Activated CD4-positive, alpha-beta T cell treated with anti-CD3 and anti-CD28 coated beads for 4 hours (primary cell): Measurements from ENCODE around the gene SCN4A.
"Not testable (repeated sequence)": the region's sequence is repeated elsewhere in the genome, so short reads cannot be mapped to it uniquely, and the experiment has no call there.

ENCODE experiments used
- DNase-seq, 2 donors: peaks; one replicate each; pipeline ENCODE4 v3.0.0-alpha.2; 2020

The SCN4A gene

DNA sequence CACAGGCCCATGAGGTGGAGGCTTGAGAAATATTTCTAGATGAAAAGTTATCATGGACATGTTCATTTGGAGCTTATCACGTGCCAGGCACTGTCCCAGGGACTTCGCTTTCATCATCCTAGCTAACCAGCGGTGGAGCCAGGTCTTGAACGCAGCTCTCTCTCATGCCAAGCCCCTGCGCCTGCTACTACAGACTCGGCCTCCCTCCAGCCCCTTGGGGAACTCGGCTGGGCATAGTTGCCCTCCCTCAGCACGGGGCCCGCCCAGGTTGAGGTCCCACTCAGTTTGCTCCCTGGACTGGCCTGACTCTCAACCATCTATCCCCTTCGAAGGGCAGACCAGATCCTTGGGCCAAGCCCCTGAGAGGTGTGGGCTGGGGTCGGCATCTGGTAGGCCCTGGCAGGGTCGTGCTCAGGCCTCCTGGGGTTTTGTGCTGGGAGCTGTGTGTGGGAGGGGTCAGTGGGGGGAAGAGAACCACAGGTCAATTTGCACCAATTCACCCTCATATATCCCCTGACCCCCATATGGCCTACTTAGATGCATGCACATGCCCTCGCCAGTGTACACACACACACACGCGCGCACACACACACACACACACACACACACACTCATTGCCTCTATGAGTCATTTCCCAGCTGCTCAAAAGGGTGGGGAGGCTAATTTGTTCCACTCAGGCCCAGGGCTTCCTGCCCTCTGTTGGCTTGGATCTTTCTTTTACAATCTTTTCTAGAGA, 12.1 kb upstream of the SCN4A start:
- peak; percentile 64 to 66 for DNase-seq

- no peak for DNase-seq
Observed at GRCh38 chr17:63984236-63984635, 11.5 kb upstream of the SCN4A start.

DNA sequence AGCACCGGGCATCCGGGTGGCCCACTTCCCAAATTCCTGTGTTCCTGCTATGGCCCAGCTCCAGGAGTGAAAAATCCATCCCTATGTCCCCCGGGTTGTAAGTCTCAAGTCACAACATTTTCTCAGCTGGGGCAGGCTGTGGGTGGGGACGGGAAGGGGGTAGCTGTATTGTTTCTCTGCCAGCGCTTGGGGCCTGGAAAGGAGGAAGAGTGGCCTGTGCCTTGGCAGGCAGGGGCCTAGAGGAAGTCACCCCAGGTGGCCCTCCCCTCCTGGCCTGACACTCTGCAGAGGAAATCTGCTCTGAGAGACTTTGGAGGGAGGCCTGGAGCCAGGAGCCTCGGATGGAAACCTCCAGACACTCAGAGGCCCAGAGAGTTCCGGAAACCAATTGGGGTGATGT, 10.6 kb upstream of the SCN4A start:
- DNase-seq = no peak

DNA sequence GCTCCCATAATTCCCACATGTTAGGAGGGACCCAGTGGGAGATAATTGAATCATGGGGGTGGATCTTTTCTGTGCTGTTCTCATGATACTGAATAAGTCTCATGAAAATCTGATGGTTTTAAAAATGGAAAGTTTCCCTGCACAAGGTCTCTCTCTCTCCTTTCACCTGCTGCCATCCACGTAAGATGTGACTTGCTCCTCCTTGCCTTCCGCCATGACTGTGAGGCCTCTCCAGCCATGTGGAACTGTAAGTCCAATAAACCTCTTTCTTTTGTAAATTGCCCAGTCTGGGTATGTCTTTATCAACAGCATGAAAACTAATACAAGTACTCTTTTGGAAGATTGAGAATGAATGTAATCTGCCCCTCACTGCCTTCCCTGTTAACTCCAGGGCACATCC, 9.9 kb upstream of the SCN4A start:
- DNase-seq = not testable (repeated sequence)

DNA sequence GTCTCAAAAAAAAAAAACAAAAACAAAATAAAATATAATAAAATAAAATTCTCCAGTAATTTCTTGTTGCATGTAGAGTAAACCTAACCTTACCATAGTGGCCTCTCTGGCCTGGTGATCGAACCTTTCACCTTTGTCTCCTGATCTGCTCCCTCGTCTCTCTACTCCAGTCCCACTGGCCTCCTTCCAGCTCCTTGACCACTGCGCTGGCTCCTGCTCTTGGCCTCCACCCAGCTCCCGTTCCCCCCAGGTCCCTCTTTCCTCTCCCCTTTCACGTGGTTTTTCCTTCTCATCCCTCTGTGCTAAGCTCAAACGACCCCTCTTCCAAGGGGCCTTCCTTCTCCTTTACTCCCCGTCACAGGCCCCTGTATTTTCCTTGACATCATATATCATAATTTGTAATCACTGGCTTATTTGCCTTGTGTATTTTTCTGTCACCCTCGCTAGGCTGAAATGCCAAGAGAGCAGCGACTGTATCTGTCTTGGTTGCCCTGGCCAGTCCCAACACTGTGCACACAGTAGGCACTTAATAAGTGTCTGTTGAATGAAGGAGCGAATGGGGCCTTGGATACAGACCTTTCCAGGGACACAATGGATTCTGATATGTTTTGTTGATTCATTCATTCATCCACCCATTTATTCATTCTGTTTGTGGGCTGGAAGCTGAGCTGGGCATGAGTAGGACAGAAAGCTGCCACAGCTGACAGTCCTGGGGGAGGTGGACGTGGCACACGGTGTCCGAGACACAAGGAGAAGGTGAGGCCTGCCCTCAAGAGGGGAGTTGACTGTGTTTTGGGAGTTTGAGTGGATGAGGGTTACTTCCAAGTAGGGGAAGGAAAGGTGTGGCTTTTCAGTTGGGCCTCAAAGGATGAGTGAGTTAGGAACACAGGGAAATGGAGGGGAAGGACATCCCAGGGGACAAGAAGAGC, 5.8 kb upstream of the SCN4A start:
- no peak for DNase-seq

DNA sequence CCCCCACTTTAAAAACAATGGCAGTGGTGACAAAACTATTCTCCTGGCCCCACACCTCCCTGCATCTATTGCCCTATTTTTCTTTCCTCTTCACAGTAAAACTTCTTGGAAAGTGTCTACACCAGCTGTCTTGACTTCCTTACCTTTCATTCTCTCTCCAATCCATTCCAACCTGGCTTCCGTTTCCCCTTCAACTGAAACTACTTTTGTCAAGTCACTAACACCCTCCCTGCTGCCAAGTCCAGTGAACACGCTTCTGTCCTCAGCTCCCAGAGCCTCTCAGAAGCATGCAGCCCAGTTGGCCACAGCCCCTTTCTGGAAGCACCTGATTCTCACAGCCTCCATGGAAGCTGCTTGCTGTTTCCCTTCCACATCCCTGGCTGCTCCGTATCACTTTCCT, 4.0 kb upstream of the SCN4A start:
- DNase-seq = no peak

DNA sequence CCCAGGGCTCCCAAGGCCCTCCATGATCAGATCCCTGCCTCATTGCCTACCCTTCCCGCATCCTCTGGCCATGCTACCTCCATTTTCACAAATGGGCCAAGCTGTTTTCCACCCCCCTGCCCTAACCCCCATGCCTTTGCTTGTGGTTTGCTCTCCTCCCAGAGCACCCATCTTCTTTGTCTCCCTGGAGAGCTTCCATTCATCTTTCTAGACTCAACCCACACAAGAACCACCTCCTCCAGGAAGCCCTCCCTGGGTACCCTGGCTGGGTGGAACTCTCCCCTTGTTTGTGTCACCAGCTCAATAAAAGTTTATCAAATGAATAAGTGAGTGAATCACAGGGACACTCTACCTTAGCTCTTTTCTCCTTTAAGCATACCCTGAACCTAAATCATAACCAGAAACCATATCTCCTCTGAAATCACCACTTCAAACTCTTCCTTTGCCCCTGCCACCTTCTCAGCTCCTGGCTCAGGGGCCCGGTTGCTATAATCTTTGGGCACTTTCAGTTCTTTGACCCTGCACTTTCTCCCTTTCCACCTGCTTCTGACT, 2.9 kb upstream of the SCN4A start:
- DNase-seq = no peak

- no peak for DNase-seq
Observed at GRCh38 chr17:63974594-63975192, 2.0 kb upstream of the SCN4A start.

GRCh38 chr17:63973930-63974593, 1.3 kb upstream of the SCN4A start:
- DNase-seq = no peak

- DNase-seq = no peak
Observed at GRCh38 chr17:63973247-63973646, 529 bp upstream of the SCN4A start.

DNA sequence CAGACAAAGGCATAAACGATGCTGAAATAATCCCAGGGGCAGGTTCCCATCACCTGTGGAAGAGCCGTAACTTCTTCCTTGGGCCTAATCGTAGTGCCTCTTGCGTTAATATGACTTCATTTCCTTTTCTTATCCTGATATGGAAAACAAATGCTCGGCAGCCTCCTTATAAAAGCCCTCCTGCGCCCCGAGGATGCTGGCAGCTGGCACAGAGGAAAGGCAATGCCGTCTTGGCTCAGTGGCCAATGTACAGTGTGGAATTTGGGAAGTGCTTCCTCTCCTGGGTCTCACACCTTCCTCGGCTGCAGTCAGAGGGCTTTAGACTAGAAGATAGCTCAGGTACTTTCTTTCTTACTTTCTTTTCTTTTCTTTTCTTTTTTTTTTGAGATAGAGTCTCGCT, 3.4 kb downstream of the SCN4A start:
- DNase-seq = no peak

GRCh38 chr17:63967953-63968352, 4.8 kb downstream of the SCN4A start:
- DNase-seq = no peak

DNA sequence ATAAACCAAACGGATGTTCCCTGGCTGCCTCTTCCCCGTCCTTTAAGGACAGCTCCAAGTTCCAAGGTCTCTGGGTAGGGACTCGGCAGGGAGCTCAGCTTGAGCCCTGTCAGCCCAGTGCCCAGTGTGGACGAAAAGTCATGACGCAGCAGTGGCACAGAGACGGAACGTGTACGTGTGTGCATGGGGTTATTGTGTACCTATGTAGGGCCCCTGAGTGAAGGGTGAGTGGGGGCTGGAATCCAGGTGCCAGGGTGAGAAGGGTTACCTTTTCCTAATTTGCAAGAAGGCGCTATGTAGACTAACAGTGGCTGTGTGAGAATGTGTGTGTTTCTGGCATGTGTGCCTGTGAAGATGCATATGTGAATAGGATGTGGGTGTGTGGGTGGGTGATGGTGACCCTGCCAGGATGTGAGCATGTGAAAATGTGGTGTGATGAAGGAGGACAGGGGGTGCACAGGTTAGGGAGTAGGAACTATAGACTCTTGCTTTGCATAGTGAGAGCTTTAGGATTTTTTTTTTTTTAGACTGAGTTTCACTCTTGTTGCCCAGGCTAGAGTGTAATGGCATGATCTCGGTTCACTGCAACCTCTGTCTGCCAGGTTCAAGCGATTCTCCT, 6.0 kb downstream of the SCN4A start:
- no peak for DNase-seq

DNA sequence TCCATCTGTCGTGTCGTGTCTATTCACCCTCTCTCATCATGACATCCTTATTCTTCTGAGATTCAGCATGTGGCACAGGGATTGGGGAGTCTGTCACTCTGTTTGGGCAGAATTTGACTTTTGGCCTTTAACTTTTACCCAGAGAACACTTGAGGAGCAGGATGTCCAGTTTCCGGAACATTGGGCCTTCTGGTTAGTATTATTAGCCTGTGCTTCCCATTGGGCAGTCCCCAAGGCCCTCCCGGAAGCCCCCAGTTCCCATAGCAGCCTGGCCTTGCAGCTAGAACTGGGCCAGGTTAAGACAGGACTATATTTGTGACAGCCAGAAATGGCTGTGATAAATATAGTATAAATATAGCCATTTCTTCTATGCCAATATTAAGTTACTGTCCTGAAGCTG, 9.6 kb downstream of the SCN4A start:
- DNase-seq = no peak

GRCh38 chr17:63962298-63962744, 10.4 kb downstream of the SCN4A start:
- DNase-seq = no peak

- peak; percentile 17 to 25 for DNase-seq
Observed at GRCh38 chr17:63961355-63962212, 11.1 kb downstream of the SCN4A start.

- no peak for DNase-seq
Observed at GRCh38 chr17:63960430-63960829, 12.3 kb downstream of the SCN4A start.

- DNase-seq = no peak
Observed at GRCh38 chr17:63960006-63960405, 12.7 kb downstream of the SCN4A start.

DNA sequence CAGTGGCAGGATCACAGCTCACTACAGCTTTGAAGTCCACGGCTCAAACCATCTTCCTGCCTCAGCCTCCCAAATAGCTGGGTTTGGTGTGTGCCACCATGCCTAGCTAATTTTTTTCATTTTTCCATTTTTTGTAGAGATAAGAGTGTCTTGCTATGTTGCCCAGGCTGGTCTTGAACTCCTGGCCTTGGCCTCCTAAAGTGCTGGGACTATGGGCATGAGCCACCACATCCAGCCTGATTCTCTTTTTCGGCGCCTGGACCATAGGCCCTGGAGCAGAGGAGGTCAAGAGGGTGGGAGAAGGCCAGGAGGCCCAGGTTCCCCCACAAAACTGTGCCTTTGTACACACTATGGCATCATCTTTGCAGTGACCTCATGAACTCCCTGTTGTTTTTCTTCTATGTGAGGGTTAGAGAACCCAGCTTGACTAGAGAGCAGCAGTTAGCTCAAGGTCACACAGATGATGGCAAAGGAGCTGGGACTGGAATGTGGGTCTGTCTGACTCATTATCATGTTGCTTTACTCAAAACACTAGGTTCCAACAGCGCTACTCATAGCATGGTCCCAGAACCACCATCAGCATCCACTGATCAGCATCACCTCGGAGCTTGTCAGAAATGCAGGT, 16.3 kb downstream of the SCN4A start:
- no peak for DNase-seq

DNA sequence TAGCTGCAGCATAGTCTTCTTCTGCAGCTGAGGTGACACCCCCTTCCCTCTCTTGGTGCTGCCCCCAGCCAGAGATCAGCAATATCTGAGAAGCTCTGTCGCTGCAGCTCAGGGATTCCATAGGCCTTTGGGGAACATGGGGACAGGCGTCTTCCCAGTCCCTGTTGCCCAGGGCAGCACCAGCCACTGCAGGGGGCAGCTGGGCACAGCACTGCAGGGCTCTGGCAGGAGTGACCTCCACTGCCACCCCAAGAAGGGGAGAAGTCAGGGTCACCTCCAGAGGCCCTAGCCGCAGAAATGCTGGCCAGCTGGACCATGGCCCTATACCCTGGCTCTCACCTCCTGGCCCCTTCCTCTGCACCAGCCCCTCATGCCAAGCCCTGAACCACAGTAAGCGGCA, 16.9 kb downstream of the SCN4A start:
- no peak for DNase-seq

- no peak for DNase-seq
Observed at GRCh38 chr17:63955232-63955631, 17.5 kb downstream of the SCN4A start.
